ENCODE results near the gene SOD1. TPM values are rescaled to one million over a fixed set of nuclear protein-coding genes. Genes with fewer than 3 reads are reported as not detected.

Gene SOD1
- total RNA-seq, 1 donor from 2014 or later = 162 TPM

DNA sequence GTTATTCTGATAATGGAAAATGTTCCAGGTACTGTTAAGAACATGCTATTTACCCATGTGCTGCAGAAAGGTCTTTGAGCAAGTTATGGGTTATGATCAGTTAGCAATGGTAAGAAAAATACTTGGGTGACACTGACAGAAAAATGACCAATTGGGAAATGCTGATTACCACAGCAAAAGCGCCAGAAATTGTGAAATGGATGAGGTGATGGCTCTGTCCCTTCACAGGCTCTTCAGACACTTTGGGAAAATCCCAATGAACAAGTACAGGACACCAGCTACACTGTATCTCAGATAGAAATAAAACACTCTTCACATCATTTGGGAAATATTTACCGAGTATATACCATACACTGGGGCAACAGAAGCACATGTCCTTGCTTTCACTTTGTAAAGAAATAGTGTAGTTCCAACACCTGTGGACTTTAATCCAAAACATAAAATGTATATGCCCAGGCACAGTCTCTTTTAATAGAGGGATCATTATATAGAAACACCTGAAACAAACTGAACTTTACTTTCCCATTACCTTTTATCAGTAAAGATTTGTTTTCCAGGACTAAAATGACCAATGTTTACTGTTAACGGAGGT, 13.9 kb downstream of the SOD1 start:
- intact Hi-C loops (cut with DNase I) = no loop called here
- no peak overlapping the region for H3K27ac ChIP-seq
- H3K9me3 ChIP-seq = no peaks in the 10 kb centered on the region
- H3K4me3 ChIP-seq = no peak overlapping the region
- H3K27me3 ChIP-seq = no peaks in the 10 kb centered on the region
- H3K36me3 ChIP-seq = peaks cover 0 to 10% of the 10 kb centered on the region in 2 donors
- TF ChIP-seq POLR2A (IDR thresholded peaks at IDR 0.05) = no peak
- TF ChIP-seq, protein P1, sequence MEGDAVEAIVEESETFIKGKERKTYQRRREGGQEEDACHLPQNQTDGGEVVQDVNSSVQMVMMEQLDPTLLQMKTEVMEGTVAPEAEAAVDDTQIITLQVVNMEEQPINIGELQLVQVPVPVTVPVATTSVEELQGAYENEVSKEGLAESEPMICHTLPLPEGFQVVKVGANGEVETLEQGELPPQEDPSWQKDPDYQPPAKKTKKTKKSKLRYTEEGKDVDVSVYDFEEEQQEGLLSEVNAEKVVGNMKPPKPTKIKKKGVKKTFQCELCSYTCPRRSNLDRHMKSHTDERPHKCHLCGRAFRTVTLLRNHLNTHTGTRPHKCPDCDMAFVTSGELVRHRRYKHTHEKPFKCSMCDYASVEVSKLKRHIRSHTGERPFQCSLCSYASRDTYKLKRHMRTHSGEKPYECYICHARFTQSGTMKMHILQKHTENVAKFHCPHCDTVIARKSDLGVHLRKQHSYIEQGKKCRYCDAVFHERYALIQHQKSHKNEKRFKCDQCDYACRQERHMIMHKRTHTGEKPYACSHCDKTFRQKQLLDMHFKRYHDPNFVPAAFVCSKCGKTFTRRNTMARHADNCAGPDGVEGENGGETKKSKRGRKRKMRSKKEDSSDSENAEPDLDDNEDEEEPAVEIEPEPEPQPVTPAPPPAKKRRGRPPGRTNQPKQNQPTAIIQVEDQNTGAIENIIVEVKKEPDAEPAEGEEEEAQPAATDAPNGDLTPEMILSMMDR (IDR thresholded peaks at IDR 0.05) = no peak
- no peak for TF ChIP-seq POLR2AphosphoS5 (IDR thresholded peaks at IDR 0.05; ENCODE audit: insufficient read depth in 1 of 2, low read depth in 1 of 2)
- H3K4me1 ChIP-seq = peaks cover 15% of the 10 kb centered on the region
- no peak for DNase-seq (ENCODE audit: extremely low spot score in 2 of 2)

DNA sequence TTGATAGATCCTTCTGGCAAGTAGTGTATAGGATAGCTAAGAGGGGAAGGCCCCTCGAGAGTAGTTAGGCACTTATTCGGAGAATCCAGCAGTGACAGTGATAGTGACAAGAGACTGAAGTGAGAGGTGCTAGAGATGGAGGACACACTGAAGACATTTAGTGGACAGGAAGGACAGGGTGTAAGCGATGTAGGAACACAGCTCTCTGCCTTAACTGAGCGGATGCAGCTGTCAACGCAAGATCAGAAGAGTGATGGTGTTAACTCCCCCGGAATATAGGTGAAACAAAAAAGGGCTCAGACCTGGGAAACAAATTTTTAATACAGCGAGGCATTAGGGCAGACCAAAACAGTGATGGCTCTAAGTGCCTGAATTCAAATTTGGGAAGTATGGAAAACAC, 15.8 kb downstream of the SOD1 start:
- no peaks in the 10 kb centered on the region for H3K9me3 ChIP-seq
- no peaks in the 10 kb centered on the region for H3K4me1 ChIP-seq
- H3K27me3 ChIP-seq = no peaks in the 10 kb centered on the region
- H3K4me3 ChIP-seq = no peak overlapping the region
- no peak for DNase-seq (ENCODE audit: extremely low spot score in 2 of 2)
- H3K27ac ChIP-seq = no peak overlapping the region
- intact Hi-C loops (cut with DNase I) = no loop called here
- TF ChIP-seq POLR2AphosphoS5 (IDR thresholded peaks at IDR 0.05; ENCODE audit: insufficient read depth in 1 of 2, low read depth in 1 of 2) (no peak), POLR2A (IDR thresholded peaks at IDR 0.05) (no peak)
- TF ChIP-seq, protein P1 (IDR thresholded peaks at IDR 0.05) = no peak
- H3K36me3 ChIP-seq = peaks cover 0 to 15% of the 10 kb centered on the region in 2 donors

DNA sequence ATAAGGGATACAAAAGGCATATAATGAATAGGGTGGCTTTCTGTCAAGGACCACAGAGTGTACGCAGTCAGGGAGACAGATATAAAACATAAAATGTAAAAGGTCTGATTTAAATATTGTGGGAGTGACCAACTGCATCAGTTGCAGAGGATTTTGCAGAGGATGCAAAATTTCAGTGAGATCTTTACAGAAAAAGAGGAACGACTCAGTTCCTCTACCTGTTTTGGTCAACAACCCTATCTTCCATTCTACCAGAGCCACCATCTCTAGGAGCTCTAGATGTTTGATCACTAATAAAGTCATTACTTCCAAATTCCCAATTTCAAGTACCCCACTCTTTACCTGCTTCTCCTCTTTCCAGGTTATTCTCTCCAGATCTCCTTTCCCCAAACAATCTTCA, 16.5 kb downstream of the SOD1 start:
- H3K9me3 ChIP-seq = no peaks in the 10 kb centered on the region
- H3K27ac ChIP-seq = no peak overlapping the region
- intact Hi-C loops (cut with DNase I) = no loop called here
- H3K36me3 ChIP-seq = peaks cover 0 to 19% of the 10 kb centered on the region in 2 donors
- no peaks in the 10 kb centered on the region for H3K27me3 ChIP-seq
- H3K4me1 ChIP-seq = no peaks in the 10 kb centered on the region
- no peak overlapping the region for H3K4me3 ChIP-seq
- no peak for DNase-seq (ENCODE audit: extremely low spot score in 2 of 2)
- TF ChIP-seq, protein P1 (IDR thresholded peaks at IDR 0.05) = no peak
- TF ChIP-seq POLR2A (IDR thresholded peaks at IDR 0.05) (no peak), POLR2AphosphoS5 (IDR thresholded peaks at IDR 0.05; ENCODE audit: insufficient read depth in 1 of 2, low read depth in 1 of 2) (no peak)

DNA sequence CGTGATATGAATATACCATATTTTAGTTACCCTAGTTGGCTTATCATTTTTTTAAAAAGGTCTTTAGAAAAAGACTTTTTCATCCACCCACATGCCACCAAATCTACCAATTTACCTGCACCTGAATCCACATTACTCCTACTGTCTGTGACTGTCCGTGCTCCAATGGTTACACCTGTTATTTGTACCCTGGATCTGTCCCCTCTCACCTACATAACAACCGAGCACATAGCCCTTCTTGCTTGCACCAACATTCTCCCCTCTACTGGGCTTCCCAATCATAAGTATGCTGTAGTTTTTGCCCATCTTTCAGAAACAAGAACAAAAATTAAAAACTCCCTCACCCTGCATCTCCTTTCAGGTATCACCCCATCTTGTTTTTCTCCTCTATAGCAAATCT, 17.6 kb downstream of the SOD1 start:
- peaks cover 0 to 16% of the 10 kb centered on the region in 2 donors for H3K36me3 ChIP-seq

DNA sequence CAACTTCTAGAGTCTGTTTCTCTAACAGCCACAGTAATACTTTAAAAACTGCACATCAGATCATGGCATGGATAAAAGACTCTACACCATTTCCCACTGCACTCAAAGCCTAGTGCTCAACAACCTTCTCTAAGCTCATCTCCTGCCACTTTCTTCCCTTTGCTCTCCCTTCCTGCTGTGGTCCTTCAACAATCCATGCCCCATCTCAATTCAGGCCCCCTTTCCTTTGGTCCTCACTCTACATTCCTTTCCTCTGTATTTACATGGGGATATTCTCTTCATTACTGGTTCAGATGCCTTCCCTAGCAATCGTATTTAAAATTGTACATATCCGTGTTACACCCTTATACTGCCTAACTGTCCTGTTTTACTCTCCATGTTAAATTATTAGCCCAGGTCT, 19.0 kb downstream of the SOD1 start:
- TF ChIP-seq POLR2A (IDR thresholded peaks at IDR 0.05) (no peak), POLR2AphosphoS5 (IDR thresholded peaks at IDR 0.05; ENCODE audit: insufficient read depth in 1 of 2, low read depth in 1 of 2) (no peak)
- TF ChIP-seq, protein P1 (IDR thresholded peaks at IDR 0.05) = no peak
- no peak for DNase-seq (ENCODE audit: extremely low spot score in 2 of 2)
- no peak overlapping the region for H3K27ac ChIP-seq
- H3K36me3 ChIP-seq = peaks cover 0 to 23% of the 10 kb centered on the region in 2 donors
- no peaks in the 10 kb centered on the region for H3K9me3 ChIP-seq
- no peaks in the 10 kb centered on the region for H3K27me3 ChIP-seq
- intact Hi-C loops (cut with DNase I) = no loop called here
- no peaks in the 10 kb centered on the region for H3K4me1 ChIP-seq
- no peak overlapping the region for H3K4me3 ChIP-seq

More for the DNA sequence above, 17.6 kb downstream of the SOD1 start:
- Histone ChIP-seq H3K27ac (no peak overlapping the region), H3K4me3 (no peak overlapping the region), H3K9me3 (no peaks in the 10 kb centered on the region), H3K4me1 (no peaks in the 10 kb centered on the region), H3K27me3 (no peaks in the 10 kb centered on the region)
- TF ChIP-seq, protein P1 (IDR thresholded peaks at IDR 0.05) = no peak
- no peak for DNase-seq (ENCODE audit: extremely low spot score in 2 of 2)
- intact Hi-C loops (cut with DNase I) = no loop called here

Data from vagina (tissue), 2 donors.